H9 (cell line): Measurements from ENCODE around the gene OR2B3. TPM values are rescaled to one million over a fixed set of nuclear protein-coding genes. Genes with fewer than 3 reads are reported as not detected.

Source experiments
- DNase-seq: peaks from one replicate; pipeline ENCODE4 v3.0.0-alpha.2; 2017
- H2AFZ ChIP-seq: one replicate; pipeline ENCODE4 v1.6.1; 2013; ENCODE audit warnings: mild to moderate bottlenecking, low read length, control low read depth, moderate library complexity
- H2AK5ac ChIP-seq: 2 replicates; pipeline ENCODE4 v1.6.1; 2013; ENCODE audit warnings: low read length, control low read depth, mixed read lengths; ENCODE audit not compliant: insufficient read length
- H2BK120ac ChIP-seq: one replicate; pipeline ENCODE4 v1.6.1; 2013; ENCODE audit warnings: low read depth, mild to moderate bottlenecking, low read length, control low read depth, inconsistent platforms; ENCODE audit not compliant: poor library complexity, severe bottlenecking
- H2BK12ac ChIP-seq: 2 replicates; pipeline ENCODE4 v1.6.1; 2013; ENCODE audit warnings: low read length, control low read depth, mixed read lengths, low read depth; ENCODE audit not compliant: insufficient read length
- H2BK15ac ChIP-seq: 2 replicates; pipeline ENCODE4 v1.6.1; 2013; ENCODE audit warnings: low read depth, low read length, control low read depth
- H2BK20ac ChIP-seq: one replicate; pipeline ENCODE4 v1.6.1; 2013; ENCODE audit warnings: low read depth, mild to moderate bottlenecking, low read length, control low read depth, inconsistent platforms; ENCODE audit not compliant: poor library complexity, severe bottlenecking
- H2BK5ac ChIP-seq: 2 replicates; pipeline ENCODE4 v1.6.1; 2013; ENCODE audit warnings: low read length, control low read depth, mixed read lengths; ENCODE audit not compliant: insufficient read length
- H3K14ac ChIP-seq: 2 replicates; pipeline ENCODE4 v1.6.1; 2013; ENCODE audit warnings: low read length, control low read depth; ENCODE audit not compliant: insufficient read depth
- H3K18ac ChIP-seq: 2 replicates; pipeline ENCODE4 v1.6.1; 2013; ENCODE audit warnings: low read depth, mild to moderate bottlenecking, mixed read lengths, low read length, control low read depth; ENCODE audit not compliant: insufficient read length
- H3K23ac ChIP-seq: 2 replicates; pipeline ENCODE4 v1.6.1; 2013; ENCODE audit warnings: low read length, control low read depth, mixed read lengths, low read depth; ENCODE audit not compliant: insufficient read length
- H3K23me2 ChIP-seq: 2 replicates; pipeline ENCODE4 v1.6.1; 2013; ENCODE audit warnings: low read depth, mild to moderate bottlenecking, mixed read lengths, low read length, control low read depth; ENCODE audit not compliant: insufficient read length, poor library complexity, severe bottlenecking
- H3K27ac ChIP-seq: 2 replicates; pipeline ENCODE4 v1.5.1; 2013; ENCODE audit warnings: low read length, control low read depth, mixed read lengths, low read depth; ENCODE audit not compliant: insufficient read length
- H3K27me3 ChIP-seq: 2 replicates; pipeline ENCODE4 v1.6.1; 2013; ENCODE audit warnings: low read length, control low read depth, inconsistent platforms; ENCODE audit not compliant: insufficient read depth
- H3K4ac ChIP-seq: 2 replicates; pipeline ENCODE4 v1.6.1; 2013; ENCODE audit warnings: low read depth, mild to moderate bottlenecking, control low read depth, inconsistent platforms, low read length, moderate library complexity
- H3K4me1 ChIP-seq: 2 replicates; pipeline ENCODE4 v1.6.1; 2013; ENCODE audit warnings: low read length, control low read depth, inconsistent platforms; ENCODE audit not compliant: insufficient read depth
- H3K4me2 ChIP-seq: 2 replicates; pipeline ENCODE4 v1.6.1; 2013; ENCODE audit warnings: low read length, control low read depth, mixed read lengths; ENCODE audit not compliant: insufficient read length, insufficient read depth
- H3K56ac ChIP-seq: 2 replicates; pipeline ENCODE4 v1.6.1; 2013; ENCODE audit warnings: low read depth, mild to moderate bottlenecking, mixed read lengths, low read length, control low read depth; ENCODE audit not compliant: insufficient read length
- H3K79me1 ChIP-seq: 2 replicates; pipeline ENCODE4 v1.6.1; 2013; ENCODE audit warnings: low read depth, mild to moderate bottlenecking, moderate library complexity, low read length, control low read depth, inconsistent platforms; ENCODE audit not compliant: insufficient read depth, poor library complexity, severe bottlenecking
- H3K79me2 ChIP-seq: 2 replicates; pipeline ENCODE4 v1.6.1; 2013; ENCODE audit warnings: low read length, control low read depth, inconsistent platforms; ENCODE audit not compliant: insufficient read depth
- H3K9ac ChIP-seq: 2 replicates; pipeline ENCODE4 v1.6.1; 2013; ENCODE audit warnings: low read length, control low read depth, mixed read lengths; ENCODE audit not compliant: insufficient read length; ENCODE audit errors: extremely low read depth
- H3K9me3 ChIP-seq: one replicate; pipeline ENCODE4 v1.6.1; 2013; ENCODE audit warnings: low read depth, low read length, inconsistent platforms; ENCODE audit not compliant: control insufficient read depth
- H3T11ph ChIP-seq: one replicate; pipeline ENCODE4 v1.6.1; 2013; ENCODE audit warnings: mild to moderate bottlenecking, low read length, control low read depth, inconsistent platforms
- H4K20me1 ChIP-seq: one replicate; pipeline ENCODE4 v1.6.1; 2013; ENCODE audit not compliant: control insufficient read depth, insufficient read length, insufficient read depth
- H4K5ac ChIP-seq: 2 replicates; pipeline ENCODE4 v1.6.1; 2013; ENCODE audit warnings: low read depth, mild to moderate bottlenecking, mixed read lengths, low read length, control low read depth; ENCODE audit not compliant: insufficient read length
- H4K8ac ChIP-seq: replicated peaks from 2 replicates; pipeline ENCODE4 v1.6.1; 2013; ENCODE audit warnings: low read length, control low read depth, mixed read lengths, low read depth; ENCODE audit not compliant: insufficient read length
- H4K91ac ChIP-seq: 2 replicates; pipeline ENCODE4 v1.6.1; 2013; ENCODE audit warnings: low read depth, mild to moderate bottlenecking, moderate library complexity, mixed read lengths, low read length, control low read depth; ENCODE audit not compliant: insufficient read length
- H3K27ac Mint-ChIP-seq, 3 experiments: 2 replicates in 2 of 3; 3 replicates in 1 of 3; pipeline ENCODE4 v1.8.0; 2020 to 2021; ENCODE audit warnings: mixed read lengths in 3 of 3, mild to moderate bottlenecking in 1 of 3, moderate library complexity in 1 of 3
- H3K27me3 Mint-ChIP-seq: 2 replicates; pipeline ENCODE4 v1.8.0; 2021; ENCODE audit warnings: low read depth, mild to moderate bottlenecking, moderate library complexity, mixed read lengths
- H3K36me3 Mint-ChIP-seq, 3 experiments: 2 replicates in 2 of 3; 3 replicates in 1 of 3; pipeline ENCODE4 v1.8.0; 2020 to 2021; ENCODE audit warnings: low read depth in 3 of 3, mixed read lengths in 3 of 3; ENCODE audit not compliant: insufficient read depth in 1 of 3
- H3K4me1 Mint-ChIP-seq, 2 experiments: 2 replicates each; pipeline ENCODE4 v1.8.0; 2020; ENCODE audit warnings: mixed read lengths in 2 of 2
- H3K4me3 Mint-ChIP-seq, 2 experiments: 2 replicates in 1 of 2; 3 replicates in 1 of 2; pipeline ENCODE4 v1.8.0; 2020 to 2021; ENCODE audit warnings: mild to moderate bottlenecking in 2 of 2, mixed read lengths in 2 of 2, moderate library complexity in 1 of 2
- H3K9me3 Mint-ChIP-seq, 2 experiments: 2 replicates in 1 of 2; 3 replicates in 1 of 2; pipeline ENCODE4 v1.8.0; 2020; ENCODE audit warnings: mild to moderate bottlenecking in 2 of 2, mixed read lengths in 2 of 2, moderate library complexity in 1 of 2
- CTCF ChIP-seq: fragments of 200-600 bp; sonication (generic); conservative IDR thresholded peaks from 3 replicates; pipeline ENCODE4 v1.8.0; 2021; ENCODE audit warnings: antibody characterized with exemption, mild to moderate bottlenecking
- WGBS: extraction: QIAGEN DNeasy Blood & Tissue Kit; methylation state at CpG from one replicate; pipeline ENCODE4 v1.1.7; 2013; ENCODE audit warnings: missing lambda C conversion rate, low lambda C conversion rate, mixed read lengths; ENCODE audit not compliant: insufficient read length; ENCODE audit errors: extremely low coverage; 5-methylcytosine and 5-hydroxymethylcytosine counted together
- total RNA-seq: library from RNA; stranded (reverse); gene quantifications from 2 replicates; pipeline ENCODE4 v1.2.1, GENCODE V29; 2021

Gene OR2B3
- total RNA-seq, 1 experiment from 2014 or later: not detected

- no peak overlapping the region for H3K4ac ChIP-seq
- H3K79me2 ChIP-seq: no peaks in the 10 kb centered on the region
- Mint-ChIP-seq H3K4me1 (peaks cover 0 to 2% of the 10 kb centered on the region in 2 experiments; a peak in 1 of 4 replicates), H3K36me3 (no peaks in the 10 kb centered on the region), H3K27ac (no peak overlapping the region), H3K4me3 (no peak overlapping the region), H3K9me3 (peaks cover 0 to under 1% of the 10 kb centered on the region in 2 experiments; a peak in 1 of 5 replicates), H3K27me3 (peaks cover 2% of the 10 kb centered on the region)
- H3K27me3 ChIP-seq: no peaks in the 10 kb centered on the region
- H3K4me1 ChIP-seq: no peaks in the 10 kb centered on the region
- no CpG with 5 or more reads among the region's 3 CpGs for WGBS
- H3K14ac ChIP-seq: no peak overlapping the region
- no peak overlapping the region for H4K91ac ChIP-seq
- no peak overlapping the region for H3K23ac ChIP-seq
- H3K9me3 ChIP-seq: no peaks in the 10 kb centered on the region
- no peak overlapping the region for H3K18ac ChIP-seq
- TF ChIP-seq CTCF: no peak
- no peak overlapping the region for H3T11ph ChIP-seq
- no peak overlapping the region for H3K4me2 ChIP-seq
- H4K5ac ChIP-seq: no peak overlapping the region
- no peak overlapping the region for H2BK15ac ChIP-seq
- no peak overlapping the region for H2BK12ac ChIP-seq
- H2BK20ac ChIP-seq: no peak overlapping the region
- no peak overlapping the region for H2BK120ac ChIP-seq
- no peaks in the 10 kb centered on the region for H3K23me2 ChIP-seq
- no peak overlapping the region for H2AFZ ChIP-seq
- H2BK5ac ChIP-seq: no peak overlapping the region
- H4K20me1 ChIP-seq: no peaks in the 10 kb centered on the region
- H3K27ac ChIP-seq: no peak overlapping the region
- H4K8ac ChIP-seq: no peak overlapping the region
- no peaks in the 10 kb centered on the region for H3K79me1 ChIP-seq
- H3K56ac ChIP-seq: no peak overlapping the region
- no peak overlapping the region for H2AK5ac ChIP-seq
- no peak for DNase-seq
- no peak overlapping the region for H3K9ac ChIP-seq
Observed at GRCh38 chr6:29051680-29052079, 35.4 kb downstream of the OR2B3 start.
